Esophagus muscularis mucosa (tissue), 3 donors: ENCODE results near the gene PLXNA4.

Experiments
- CTCF ChIP-seq, 3 experiments: fragments of 200-600 bp in 2 of 3; fragments of 450-650 bp in 1 of 3; sonication (generic) in 2 of 3; IDR thresholded peaks; one replicate each; pipeline ENCODE4 v1.5.1; 2017 to 2019; ENCODE audit warnings: antibody characterized with exemption in 3 of 3, mild to moderate bottlenecking in 2 of 3, moderate library complexity in 1 of 3
- POLR2AphosphoS5 ChIP-seq, 2 donors: sonication (generic); formaldehyde crosslinking; IDR thresholded peaks; one replicate each; pipeline ENCODE4 v1.6.1; 2017; ENCODE audit warnings: antibody characterized with exemption in 2 of 2

- no peak for TF ChIP-seq POLR2AphosphoS5 (IDR thresholded peaks at IDR 0.05)
- no peak for TF ChIP-seq CTCF (IDR thresholded peaks at IDR 0.05)
Observed at GRCh38 chr7:132381742-132382472, 194.4 kb downstream of the PLXNA4 start.
